GM12891 (cell line): ENCODE results near the gene NKAIN4.

Experiments used
- PAX5 ChIP-seq: IDR thresholded peaks from 2 replicates; pipeline ENCODE4 v1.6.1; 2011; ENCODE audit warnings: low read length, moderate library complexity, mild to moderate bottlenecking; ENCODE audit not compliant: insufficient read depth, severe bottlenecking
- POLR2A ChIP-seq: IDR thresholded peaks from 2 replicates; pipeline ENCODE4 v1.6.1; 2011; ENCODE audit warnings: low read depth, low read length, control low read depth
- POLR2AphosphoS5 ChIP-seq: IDR thresholded peaks from 2 replicates; pipeline ENCODE4 v1.6.1; 2011; ENCODE audit warnings: low read depth, low read length, control low read depth
- SPI1 ChIP-seq: IDR thresholded peaks from 2 replicates; pipeline ENCODE4 v1.6.1; 2011; ENCODE audit warnings: low read depth, low read length, control low read depth
- TAF1 ChIP-seq: IDR thresholded peaks from 2 replicates; pipeline ENCODE4 v1.6.1; 2011; ENCODE audit warnings: low read depth, low read length, control low read depth

- no peak for TF ChIP-seq SPI1
- TF ChIP-seq POLR2A = no peak
- TF ChIP-seq TAF1 = no peak
- TF ChIP-seq POLR2AphosphoS5 = no peak
- TF ChIP-seq PAX5 = no peak
Measured at GRCh38 chr20:63228806-63229205, 25.5 kb downstream of the NKAIN4 start.
